IMR-90 (cell line): ENCODE data around the gene PARD3. TPM values are rescaled to one million over a fixed set of nuclear protein-coding genes. Genes with fewer than 3 reads are reported as not detected.

ENCODE experiments used
- ATAC-seq: fragments of 200-7000 bp; cut with Tn5 transposase; 2 replicates; pipeline ENCODE4 v1.9.1; 2020; ENCODE audit warnings: low read depth, mild to moderate bottlenecking, moderate library complexity
- BruUV-seq: library from RNA; stranded (reverse); fragments of 400-500 nt; replicated peaks from 2 replicates; lab custom pipeline; 2021; lab: Mats Ljungman, UMichigan
- CTCF ChIA-PET: fragments of 300-600 bp; formaldehyde crosslinking; extraction: SDS; loops from one replicate; lab custom pipeline; 2021; ENCODE audit warnings: antibody characterized with exemption; lab: Yijun Ruan, JAX
- POLR2A ChIA-PET: fragments of 300-600 bp; sonication (Branson Sonifier 250); formaldehyde crosslinking; loops from one replicate; lab custom pipeline; 2022; ENCODE audit warnings: antibody characterized with exemption; ENCODE audit not compliant: unreplicated experiment; lab: Charles Lee
- DNase-seq: peaks from one replicate; pipeline ENCODE4 v3.0.0; 2013
- H2AFZ ChIP-seq: replicated peaks from 2 replicates; pipeline ENCODE3; 2013; ENCODE audit warnings: low read length, mild to moderate bottlenecking; ENCODE audit not compliant: poor library complexity
- H2AK5ac ChIP-seq: 2 replicates; pipeline ENCODE4 v1.6.1; 2013; ENCODE audit warnings: low read depth, low read length, inconsistent platforms
- H2AK9ac ChIP-seq: replicated peaks from 2 replicates; pipeline ENCODE3; 2013; ENCODE audit warnings: mild to moderate bottlenecking, low read depth, low read length, moderate library complexity; ENCODE audit not compliant: poor library complexity
- H2BK120ac ChIP-seq: 2 replicates; pipeline ENCODE4 v1.6.1; 2013; ENCODE audit warnings: low read depth, low read length, inconsistent platforms
- H2BK15ac ChIP-seq: 3 replicates; pipeline ENCODE4 v1.6.1; 2013; ENCODE audit warnings: low read depth, low read length, inconsistent platforms
- H2BK20ac ChIP-seq: 2 replicates; pipeline ENCODE4 v1.6.1; 2013; ENCODE audit warnings: low read depth, mild to moderate bottlenecking, inconsistent platforms, low read length, moderate library complexity
- H2BK5ac ChIP-seq: 2 replicates; pipeline ENCODE4 v1.6.1; 2013; ENCODE audit warnings: mild to moderate bottlenecking, low read depth, low read length, inconsistent platforms; ENCODE audit not compliant: poor library complexity, severe bottlenecking
- H3K14ac ChIP-seq: replicated peaks from 2 replicates; pipeline ENCODE4 v1.6.1; 2013; ENCODE audit warnings: low read depth, low read length, inconsistent platforms
- H3K18ac ChIP-seq: 2 replicates; pipeline ENCODE4 v1.6.1; 2013; ENCODE audit warnings: low read depth, low read length, control low read depth
- H3K23ac ChIP-seq: 2 replicates; pipeline ENCODE4 v1.6.1; 2013; ENCODE audit warnings: low read depth, low read length, inconsistent platforms
- H3K27ac ChIP-seq: 2 replicates; pipeline ENCODE4 v1.5.1; 2013; ENCODE audit warnings: mild to moderate bottlenecking, control low read depth, low read length; ENCODE audit not compliant: insufficient read depth
- H3K27me3 ChIP-seq: 2 replicates; pipeline ENCODE4 v1.6.1; 2013; ENCODE audit warnings: low read length; ENCODE audit not compliant: control insufficient read depth, insufficient read depth
- H3K36me3 ChIP-seq: 2 replicates; pipeline ENCODE4 v1.6.1; 2013; ENCODE audit warnings: low read length, mixed read lengths; ENCODE audit not compliant: control insufficient read depth, insufficient read depth
- H3K4ac ChIP-seq: 2 replicates; pipeline ENCODE4 v1.6.1; 2013; ENCODE audit warnings: low read depth, low read length, inconsistent platforms
- H3K4me1 ChIP-seq: 2 replicates; pipeline ENCODE4 v1.6.1; 2013; ENCODE audit warnings: low read length, mixed read lengths; ENCODE audit not compliant: control insufficient read depth, insufficient read depth
- H3K4me2 ChIP-seq: 2 replicates; pipeline ENCODE4 v1.6.1; 2013; ENCODE audit warnings: low read depth, mild to moderate bottlenecking, control low read depth, low read length, moderate library complexity
- H3K4me3 ChIP-seq: 2 replicates; pipeline ENCODE4 v1.5.1; 2013; ENCODE audit warnings: low read depth, mild to moderate bottlenecking, control low read depth, low read length, moderate library complexity; ENCODE audit not compliant: insufficient read depth
- H3K56ac ChIP-seq: 2 replicates; pipeline ENCODE4 v1.6.1; 2013; ENCODE audit warnings: low read length, inconsistent platforms; ENCODE audit not compliant: insufficient read depth; ENCODE audit errors: extremely low read depth
- H3K79me1 ChIP-seq, 2 experiments: 2 replicates each; pipeline ENCODE4 v1.6.1; 2013; ENCODE audit warnings: low read length in 2 of 2, inconsistent platforms in 1 of 2, low read depth in 1 of 2
- H3K9ac ChIP-seq: 2 replicates; pipeline ENCODE4 v1.6.1; 2013; ENCODE audit warnings: low read depth, low read length, control low read depth
- H3K9me1 ChIP-seq: 2 replicates; pipeline ENCODE4 v1.6.1; 2013; ENCODE audit warnings: low read length, inconsistent platforms; ENCODE audit not compliant: insufficient read depth
- H3K9me3 ChIP-seq: 2 replicates; pipeline ENCODE4 v1.6.1; 2013; ENCODE audit warnings: low read length; ENCODE audit not compliant: control insufficient read depth, insufficient read depth
- H4K20me1 ChIP-seq: 2 replicates; pipeline ENCODE4 v1.6.1; 2013; ENCODE audit warnings: low read length, inconsistent platforms; ENCODE audit not compliant: insufficient read depth
- H4K5ac ChIP-seq: 2 replicates; pipeline ENCODE4 v1.6.1; 2013; ENCODE audit warnings: mild to moderate bottlenecking, low read depth, low read length, control low read depth
- H4K8ac ChIP-seq, 2 experiments: 2 replicates each; pipeline ENCODE4 v1.6.1; 2013; ENCODE audit warnings: low read depth in 2 of 2, low read length in 2 of 2, control low read depth in 1 of 2, inconsistent platforms in 1 of 2
- H4K91ac ChIP-seq: 2 replicates; pipeline ENCODE4 v1.6.1; 2013; ENCODE audit warnings: low read depth, low read length, inconsistent platforms; ENCODE audit not compliant: insufficient read depth
- MAFK ChIP-seq: IDR thresholded peaks from 2 replicates; pipeline ENCODE4 v1.6.1; 2012; ENCODE audit warnings: low read depth, low read length, improper control_type of control experiment
- MXI1 ChIP-seq: IDR thresholded peaks from 2 replicates; pipeline ENCODE4 v1.6.1; 2012; ENCODE audit warnings: low read depth, mild to moderate bottlenecking, low read length, moderate library complexity, borderline replicate concordance
- RAD21 ChIP-seq: IDR thresholded peaks from 2 replicates; pipeline ENCODE4 v1.6.1; 2012; ENCODE audit warnings: low read length, improper control_type of control experiment
- RCOR1 ChIP-seq: IDR thresholded peaks from 2 replicates; pipeline ENCODE4 v1.6.1; 2012; ENCODE audit warnings: mild to moderate bottlenecking, low read length, improper control_type of control experiment; ENCODE audit not compliant: insufficient replicate concordance
- RFX5 ChIP-seq: IDR thresholded peaks from 2 replicates; pipeline ENCODE4 v1.8.0; 2012; ENCODE audit warnings: low read depth, mild to moderate bottlenecking, low read length, moderate library complexity
- SMC3 ChIP-seq: fragments of 150-350 bp; IDR thresholded peaks from 2 replicates; pipeline ENCODE4 v1.6.1; 2016; ENCODE audit warnings: low read depth, mild to moderate bottlenecking, antibody characterized with exemption, low read length, moderate library complexity
- WGBS, 2 experiments: methylation state at CpG; one replicate each; pipeline versions ENCODE4 v1.1.5 to v1.1.7; 2013; ENCODE audit warnings: missing lambda C conversion rate in 2 of 2; ENCODE audit not compliant: insufficient read length in 1 of 2; ENCODE audit errors: extremely low coverage in 2 of 2; 5-methylcytosine and 5-hydroxymethylcytosine counted together
- dilution Hi-C: fragments of 300-500 bp; cut with HindIII; formaldehyde crosslinking; loops from one replicate; pipeline ENCODE4 v1.14.3; 2018; ENCODE audit warnings: low sequenced_read_pairs; ENCODE audit not compliant: unreplicated experiment
- in situ Hi-C: fragments of 300-500 bp; cut with MboI; formaldehyde crosslinking; loops from 3 replicates; pipeline ENCODE4 v1.14.3; 2019; ENCODE audit warnings: low sequenced_read_pairs, inconsistent platforms, mixed read lengths
- intact Hi-C: fragments of 100-400 bp; cut with micrococcal nuclease; formaldehyde crosslinking; loops from 2 replicates; pipeline ENCODE4 v1.10.0; 2022
- polyA plus RNA-seq, 3 experiments: library from polyadenylated mRNA; depleted of rRNA; stranded (reverse); fragments of >200 nt; gene quantifications; 2 replicates each; pipeline ENCODE4 v1.2.3, GENCODE V29; 2012; ENCODE audit warnings: low replicate concordance in 1 of 3
- total RNA-seq: library from RNA; depleted of rRNA; stranded (reverse); fragments of >200 nt; gene quantifications from 2 replicates; pipeline ENCODE4 v1.2.3, GENCODE V29; 2012
- TF ChIP-seq, protein P1 (sequence below): conservative IDR thresholded peaks from 2 replicates; pipeline ENCODE4 v1.5.1; 2012; ENCODE audit warnings: mild to moderate bottlenecking, low read depth, low read length, improper control_type of control experiment

The PARD3 gene
- total and polyA plus RNA-seq, 2 of the 4 experiments (the other 2 are of a cell fraction) = 14.6 to 37.5 TPM

DNA sequence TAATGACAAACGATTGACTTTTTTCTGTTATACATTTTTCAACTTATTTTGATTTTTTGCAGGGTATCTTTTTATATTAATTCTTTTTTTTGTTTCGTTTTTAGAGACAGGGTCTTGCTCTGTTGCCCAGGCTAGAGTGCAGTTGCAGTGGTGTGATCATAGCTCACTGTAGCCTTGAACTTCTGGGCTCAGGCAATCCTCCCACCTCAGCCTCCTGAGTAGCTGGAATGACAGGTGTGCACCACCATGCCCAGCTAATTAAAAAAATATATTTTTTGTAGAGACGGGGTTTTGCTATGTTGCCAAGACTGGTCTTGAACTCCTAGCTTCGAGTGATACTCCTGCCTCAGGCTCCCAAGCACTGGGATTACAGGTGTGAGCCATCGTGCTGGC, 601.3 kb downstream of the PARD3 start:
- no peaks in the 10 kb centered on the region for H3K27me3 ChIP-seq
- peaks cover 3% of the 10 kb centered on the region; the same call in 1 of the 2 replicates for H3K9me1 ChIP-seq
- no peak overlapping the region for H3K56ac ChIP-seq
- no peak overlapping the region for H2BK120ac ChIP-seq
- no TSS peak for BruUV-seq
- no peak overlapping the region for H3K4ac ChIP-seq
- H3K79me1 ChIP-seq = no peaks in the 10 kb centered on the region
- no peak overlapping the region for H3K14ac ChIP-seq
- H2BK5ac ChIP-seq = no peak overlapping the region
- 86% methylated on average over 3 of the region's 5 CpGs; no CpG with 5 or more reads in 1 of the 2 experiments for WGBS, 2 experiments
- no peak overlapping the region for H3K9ac ChIP-seq
- no peak overlapping the region for H2AK9ac ChIP-seq
- in situ Hi-C loops = no loop called here
- H2BK15ac ChIP-seq = no peak overlapping the region
- no peak overlapping the region for H2AK5ac ChIP-seq
- H4K5ac ChIP-seq = no peak overlapping the region
- dilution Hi-C loops = no loop called here
- no peaks in the 10 kb centered on the region for H4K20me1 ChIP-seq
- no peak overlapping the region for H3K27ac ChIP-seq
- peaks cover 5% of the 10 kb centered on the region for H3K4me1 ChIP-seq
- no peak overlapping the region for H3K23ac ChIP-seq
- no peak overlapping the region for H3K4me3 ChIP-seq
- no peak overlapping the region for H3K18ac ChIP-seq
- H3K4me2 ChIP-seq = no peak overlapping the region
- intact Hi-C loops = loop anchor here (10.0 kb wide), 1 partner anchor 421 kb away; no protein-coding TSS in a partner anchor
- no peaks in the 10 kb centered on the region; the same call in 1 of the 2 replicates for H3K36me3 ChIP-seq
- TF ChIP-seq RFX5 = no peak
- no peak for TF ChIP-seq MAFK
- TF ChIP-seq RAD21 = no peak
- no peak for TF ChIP-seq MXI1
- no peak for TF ChIP-seq SMC3
- TF ChIP-seq, protein P1, sequence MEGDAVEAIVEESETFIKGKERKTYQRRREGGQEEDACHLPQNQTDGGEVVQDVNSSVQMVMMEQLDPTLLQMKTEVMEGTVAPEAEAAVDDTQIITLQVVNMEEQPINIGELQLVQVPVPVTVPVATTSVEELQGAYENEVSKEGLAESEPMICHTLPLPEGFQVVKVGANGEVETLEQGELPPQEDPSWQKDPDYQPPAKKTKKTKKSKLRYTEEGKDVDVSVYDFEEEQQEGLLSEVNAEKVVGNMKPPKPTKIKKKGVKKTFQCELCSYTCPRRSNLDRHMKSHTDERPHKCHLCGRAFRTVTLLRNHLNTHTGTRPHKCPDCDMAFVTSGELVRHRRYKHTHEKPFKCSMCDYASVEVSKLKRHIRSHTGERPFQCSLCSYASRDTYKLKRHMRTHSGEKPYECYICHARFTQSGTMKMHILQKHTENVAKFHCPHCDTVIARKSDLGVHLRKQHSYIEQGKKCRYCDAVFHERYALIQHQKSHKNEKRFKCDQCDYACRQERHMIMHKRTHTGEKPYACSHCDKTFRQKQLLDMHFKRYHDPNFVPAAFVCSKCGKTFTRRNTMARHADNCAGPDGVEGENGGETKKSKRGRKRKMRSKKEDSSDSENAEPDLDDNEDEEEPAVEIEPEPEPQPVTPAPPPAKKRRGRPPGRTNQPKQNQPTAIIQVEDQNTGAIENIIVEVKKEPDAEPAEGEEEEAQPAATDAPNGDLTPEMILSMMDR = no peak
- TF ChIP-seq RCOR1 = no peak
- no peak overlapping the region for H4K8ac ChIP-seq
- H3K9me3 ChIP-seq = no peaks in the 10 kb centered on the region
- CTCF ChIA-PET = no interaction called here
- no peak for ATAC-seq
- POLR2A ChIA-PET = no interaction called here
- H4K91ac ChIP-seq = no peak overlapping the region
- no peak for DNase-seq
- H2AFZ ChIP-seq = no peak overlapping the region
- H2BK20ac ChIP-seq = no peak overlapping the region
